HG03460 (cell line): ENCODE results near the gene ANKRD9.

Experiments
- ATAC-seq: cut with Tn5 transposase; IDR thresholded peaks from one replicate; pipeline ENCODE4 v1.9.1; 2021; ENCODE audit not compliant: unreplicated experiment

Gene ANKRD9

DNA sequence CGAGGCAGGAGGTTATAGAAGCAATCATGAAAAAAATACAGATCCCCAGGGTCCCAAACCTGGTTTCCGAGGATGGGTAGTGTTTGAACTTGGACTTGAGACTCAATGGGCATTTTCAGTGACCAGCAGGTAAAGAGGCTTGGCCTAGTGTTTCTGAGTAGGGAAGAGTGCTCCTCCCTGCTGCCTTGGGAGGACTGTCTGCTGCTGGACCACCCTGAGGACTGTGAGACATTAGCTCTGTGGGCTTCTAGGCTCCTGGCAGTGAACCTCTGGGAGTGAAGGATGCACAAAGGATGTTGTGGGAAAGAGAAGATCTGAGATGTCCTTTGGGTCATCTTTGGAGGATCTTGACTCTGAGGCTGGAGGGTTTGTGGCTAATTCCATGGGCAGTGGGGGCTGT, 30.5 kb downstream of the ANKRD9 start:
- ATAC-seq: no peak

DNA sequence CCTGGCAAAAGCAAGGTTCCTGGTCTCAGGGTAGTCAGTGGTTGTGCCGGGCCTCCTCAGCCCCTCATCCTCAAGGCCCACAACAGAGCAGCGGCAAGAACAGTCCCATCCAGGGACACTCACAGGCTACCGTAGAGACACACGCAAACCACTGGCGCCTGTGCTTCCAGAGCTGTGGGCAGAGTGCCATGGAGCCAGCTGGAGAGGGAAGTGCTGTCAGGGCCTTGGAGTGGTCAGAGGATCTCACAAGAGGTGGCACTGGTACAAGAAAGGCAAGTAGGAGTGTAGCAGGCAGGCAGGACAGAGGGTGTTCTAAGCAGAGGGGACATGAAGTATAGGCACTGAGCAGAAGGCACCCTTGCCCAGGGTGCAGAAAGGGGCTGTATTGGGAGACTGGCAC, 34.6 kb downstream of the ANKRD9 start:
- no peak for ATAC-seq

DNA sequence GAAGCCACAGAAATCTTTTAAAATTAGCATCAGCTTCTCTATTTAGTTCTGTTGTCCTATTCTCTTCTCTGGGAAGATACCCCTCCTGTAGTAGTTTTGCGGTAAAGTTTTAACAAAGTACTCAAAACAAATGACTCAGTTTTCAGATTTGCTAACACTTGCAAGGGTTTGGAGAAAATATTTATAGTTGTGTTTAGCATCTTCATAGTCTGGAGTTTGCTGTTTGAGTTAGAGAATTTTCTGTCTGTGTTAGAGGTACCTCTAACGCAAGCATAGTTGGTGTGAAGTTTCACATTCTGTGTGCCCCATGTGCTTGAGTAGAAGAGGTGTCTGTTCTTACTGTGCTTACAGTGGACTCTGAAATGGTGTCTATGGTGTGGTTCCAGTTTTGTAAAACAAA, 36.0 kb downstream of the ANKRD9 start:
- no peak for ATAC-seq

DNA sequence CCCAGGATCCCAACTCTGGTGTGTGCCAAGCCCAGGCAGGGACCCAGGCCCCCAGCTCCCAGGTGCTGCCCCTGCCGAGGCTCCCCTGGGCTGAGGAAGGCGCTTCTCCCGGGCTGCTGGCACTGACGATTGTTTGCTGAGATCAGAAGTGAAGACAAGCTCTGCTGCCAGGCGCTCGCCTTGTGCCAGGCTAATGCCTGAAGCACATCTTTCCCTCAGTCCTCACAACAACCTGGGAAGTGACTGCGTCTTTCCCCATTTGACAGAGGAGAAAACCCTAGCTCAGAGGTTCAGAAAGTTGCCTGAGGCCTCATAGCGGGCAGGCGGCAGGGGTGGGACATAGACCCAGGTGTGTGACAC, 36.8 kb downstream of the ANKRD9 start:
- ATAC-seq: no peak

DNA sequence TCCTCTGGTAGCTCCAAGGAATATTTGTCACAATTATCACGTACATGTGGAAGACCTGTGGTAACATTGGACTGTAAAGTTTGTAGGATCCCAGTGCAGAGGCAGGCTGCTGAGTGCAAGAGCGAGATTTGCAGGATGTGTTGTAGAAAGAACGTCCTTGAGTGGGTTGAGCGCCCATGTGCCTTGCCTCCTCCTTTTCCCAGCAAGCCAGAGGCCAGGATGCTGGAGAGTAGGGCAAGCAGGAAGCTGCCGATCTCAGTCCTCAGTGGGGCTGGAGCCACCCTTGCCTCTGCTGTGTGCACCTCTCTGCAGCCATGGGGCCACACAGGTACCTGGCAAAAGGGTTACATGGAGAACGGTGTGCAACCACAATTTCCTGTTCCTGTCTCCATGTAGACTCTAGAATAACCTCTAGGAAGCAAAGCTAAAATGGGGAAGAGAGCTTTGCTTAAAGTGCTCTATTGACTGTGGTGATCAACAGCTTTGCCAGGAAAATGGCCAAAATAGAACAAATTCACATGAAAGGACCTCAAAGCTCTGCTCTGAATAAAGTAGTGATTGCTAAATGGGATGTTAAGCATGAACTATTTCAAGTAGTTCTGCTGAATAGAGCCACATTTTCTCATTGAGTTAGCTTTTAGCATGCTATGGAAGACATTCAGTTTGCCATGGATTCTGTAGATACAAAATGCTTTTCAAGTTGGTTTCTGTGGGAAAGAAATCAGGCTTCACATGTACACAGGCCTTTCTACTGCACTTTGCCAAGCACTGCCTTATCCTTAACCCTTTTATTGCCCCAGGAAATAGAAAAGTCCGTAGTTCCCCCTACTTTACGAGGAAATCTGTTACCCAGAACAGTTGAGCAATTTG, 37.4 kb downstream of the ANKRD9 start:
- no peak for ATAC-seq

DNA sequence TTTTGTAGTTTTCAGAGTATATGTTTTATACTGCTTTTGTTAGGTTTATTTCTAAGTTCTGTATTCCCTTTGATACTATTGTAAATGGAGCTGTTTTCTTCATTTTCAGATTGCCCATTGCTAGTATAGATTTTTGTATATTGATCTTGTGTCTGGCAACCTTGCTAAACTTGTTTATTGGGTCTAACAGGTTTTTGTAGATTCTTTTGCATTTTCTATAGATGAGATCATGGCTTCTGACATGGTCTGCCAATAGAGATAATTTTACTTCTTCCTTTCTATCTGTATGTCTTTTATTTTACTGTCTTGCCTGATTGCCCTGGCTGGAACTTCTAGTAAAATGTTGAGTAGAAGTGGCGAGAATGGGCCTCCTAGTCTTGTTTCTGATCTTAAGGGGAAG, 40.3 kb downstream of the ANKRD9 start:
- ATAC-seq: no peak

DNA sequence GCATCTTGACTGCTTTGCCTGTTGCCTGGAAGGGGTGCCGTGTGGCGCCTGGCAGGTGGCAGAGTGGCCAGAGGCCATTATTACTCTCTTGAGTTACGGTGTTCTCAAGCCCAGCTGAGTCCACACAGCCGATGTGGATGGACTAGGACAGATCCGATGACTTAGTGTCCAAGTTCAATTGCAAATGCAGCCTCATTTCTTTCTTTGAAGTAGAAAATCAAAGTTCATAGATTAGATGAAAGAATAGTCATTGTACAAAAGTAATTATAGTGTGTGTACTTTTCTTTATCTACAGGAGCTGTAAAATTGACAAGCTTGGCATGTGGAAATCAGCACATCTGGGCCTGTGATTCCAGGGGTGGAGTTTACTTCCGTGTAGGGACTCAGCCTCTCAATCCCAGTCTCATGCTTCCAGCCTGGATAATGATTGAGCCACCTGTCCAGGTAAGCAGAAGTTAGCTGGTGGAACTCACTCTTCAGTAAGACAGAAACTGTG, 44.7 kb downstream of the ANKRD9 start:
- ATAC-seq: no peak

DNA sequence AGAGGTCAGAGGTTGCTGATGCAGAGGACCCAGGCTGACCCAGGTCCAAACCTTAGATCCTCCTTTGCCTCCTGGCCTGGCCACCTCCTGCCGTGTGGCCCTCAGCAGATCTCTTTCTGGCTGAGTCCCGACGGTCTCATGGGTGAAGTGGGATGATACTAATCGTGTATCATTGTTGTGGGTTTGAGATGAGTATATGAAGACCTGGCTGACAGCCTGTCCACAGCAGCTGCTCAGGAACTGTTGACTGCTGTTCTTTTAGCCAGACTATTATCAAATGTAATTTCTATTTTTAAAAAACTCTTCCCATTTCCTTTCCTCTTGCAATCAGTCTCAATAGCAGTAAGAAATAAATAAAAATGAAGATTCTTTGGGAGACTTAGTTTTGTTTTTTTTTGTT, 45.6 kb downstream of the ANKRD9 start:
- ATAC-seq: no peak

DNA sequence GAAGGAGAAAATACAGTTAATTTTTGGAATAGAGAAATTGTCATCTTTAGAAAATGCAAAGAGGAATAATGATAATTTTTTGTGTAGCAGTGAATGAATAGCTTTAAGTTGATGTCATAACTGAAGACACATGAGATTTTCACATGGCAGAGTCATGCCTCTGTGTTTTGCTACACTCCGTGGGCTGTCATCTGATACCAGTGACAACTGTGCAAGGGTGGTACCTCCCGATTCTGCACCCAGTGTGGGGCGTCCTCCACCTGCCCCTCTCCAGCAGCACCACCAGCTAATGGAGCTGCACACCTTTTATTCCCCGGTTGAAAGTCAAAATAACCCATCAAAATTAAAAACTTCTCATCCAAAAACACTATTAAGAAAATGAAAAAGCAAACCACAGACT, 47.2 kb downstream of the ANKRD9 start:
- no peak for ATAC-seq

DNA sequence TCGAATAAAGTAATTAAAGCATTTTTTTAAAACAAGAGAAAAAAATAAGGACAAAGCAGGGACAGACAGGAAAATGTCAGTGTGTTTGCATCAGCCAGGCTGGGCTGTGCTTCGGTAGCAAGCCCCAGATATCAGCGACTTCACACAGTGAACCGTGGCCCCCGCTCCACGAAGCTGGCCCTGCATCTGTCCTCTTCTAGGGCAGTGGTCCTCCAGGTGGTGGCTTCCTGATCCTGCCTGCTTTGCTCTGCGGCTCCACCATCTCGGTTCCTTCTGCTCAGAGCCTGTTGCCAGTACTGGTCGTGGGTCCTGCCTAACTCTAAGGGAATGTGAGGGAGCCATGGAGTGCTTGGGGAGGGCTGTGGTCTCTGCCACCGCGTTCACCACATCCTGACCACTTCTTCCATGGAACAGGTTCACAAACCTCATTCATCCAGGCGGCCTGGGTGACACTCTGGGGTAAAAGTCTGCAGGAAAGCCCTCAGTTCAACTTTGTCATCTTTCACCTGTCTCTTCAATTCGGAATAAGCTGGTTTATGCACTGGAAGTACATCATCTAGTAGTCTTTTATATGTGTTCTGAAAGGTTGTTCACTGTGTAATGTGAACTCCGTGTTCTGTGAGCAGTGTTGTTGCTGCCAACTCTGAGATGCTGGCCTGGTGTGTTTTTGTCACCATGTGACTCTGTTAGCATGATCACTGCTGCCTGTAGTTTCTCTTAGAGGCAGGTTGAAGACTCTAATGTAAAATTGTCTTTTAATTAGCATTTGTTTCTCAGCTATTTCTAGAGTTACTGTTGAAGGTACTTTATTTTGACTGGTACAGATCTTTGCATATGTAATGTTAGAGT, 47.9 kb downstream of the ANKRD9 start:
- ATAC-seq: no peak

DNA sequence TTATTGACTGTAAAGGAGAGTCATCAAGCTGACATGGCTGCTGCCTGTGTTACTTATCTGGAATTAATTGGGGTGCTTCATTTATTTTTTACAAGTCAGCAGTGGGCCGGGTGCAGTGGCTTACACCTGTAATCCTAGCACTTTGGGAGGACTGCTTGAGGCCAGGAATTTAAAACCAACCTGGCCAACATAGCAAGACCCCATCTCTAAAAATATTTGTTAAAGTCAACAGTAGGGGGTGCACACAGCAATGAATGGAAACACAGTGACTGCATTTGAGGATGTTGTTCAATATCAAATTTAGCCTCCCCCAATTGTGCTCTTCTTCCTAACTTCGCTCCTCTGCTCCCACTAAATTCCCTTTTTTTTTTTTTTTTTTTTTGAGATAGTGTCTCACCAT, 52.1 kb downstream of the ANKRD9 start:
- ATAC-seq: no peak

DNA sequence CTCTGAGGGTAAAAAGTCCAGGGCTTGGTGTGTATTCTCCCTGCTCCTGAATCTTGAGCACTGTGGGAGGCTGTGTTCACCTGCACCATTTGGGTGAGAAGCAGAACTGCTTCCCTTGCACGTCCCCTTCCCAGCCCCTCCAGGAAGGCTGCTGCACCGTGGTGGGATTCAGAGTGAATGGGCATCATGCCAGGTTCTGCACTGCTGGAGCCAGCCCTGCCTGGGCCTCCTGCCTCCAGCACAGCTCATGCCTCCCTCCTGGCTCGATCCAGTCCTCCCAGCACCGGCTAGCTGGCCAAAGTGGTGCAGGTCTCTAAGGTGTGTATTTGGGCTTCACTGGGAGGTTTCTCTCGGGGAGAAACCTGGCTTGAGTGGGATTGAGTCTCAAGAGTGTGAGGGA, 54.9 kb downstream of the ANKRD9 start:
- ATAC-seq: no peak

DNA sequence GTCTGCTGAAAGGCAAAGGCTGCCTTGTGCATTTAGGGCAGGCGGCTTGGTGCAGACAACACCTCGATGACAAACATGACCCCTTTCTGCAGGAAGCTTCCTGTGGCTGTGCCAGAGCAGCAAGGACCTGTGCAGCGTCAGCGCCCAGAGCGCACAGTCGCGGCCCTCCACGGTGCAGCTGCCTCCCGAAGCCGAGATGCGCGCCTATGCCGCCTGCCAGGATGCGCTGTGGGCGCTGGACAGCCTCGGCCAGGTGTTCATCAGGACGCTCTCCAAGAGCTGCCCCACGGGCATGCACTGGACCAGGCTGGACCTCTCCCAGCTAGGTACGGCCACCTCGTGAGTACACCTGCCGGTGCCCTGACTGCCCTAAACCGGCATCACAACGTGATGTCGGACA, 57.3 kb downstream of the ANKRD9 start:
- no peak for ATAC-seq
